WTC11 (cell line): Measurements from ENCODE around the gene DNAH8.

ENCODE experiments used
- CREB1 ChIP-seq: sonication (generic); formaldehyde crosslinking; IDR thresholded peaks from 2 replicates; pipeline ENCODE4 v1.8.0; 2023; ENCODE audit warnings: mild to moderate bottlenecking, missing genetic modification reagents
- GTF2I ChIP-seq: fragments of 250-450 bp; sonication (Bioruptor Pico); conservative IDR thresholded peaks from 2 replicates; pipeline ENCODE4 v1.4.0; 2021; ENCODE audit warnings: mild to moderate bottlenecking
- JUN ChIP-seq: sonication (generic); formaldehyde crosslinking; IDR thresholded peaks from 2 replicates; pipeline ENCODE4 v1.8.0; 2023; ENCODE audit warnings: mild to moderate bottlenecking, missing genetic modification reagents
- MYBL2 ChIP-seq: sonication (generic); formaldehyde crosslinking; IDR thresholded peaks from 2 replicates; pipeline ENCODE4 v1.8.1; 2023; ENCODE audit warnings: mild to moderate bottlenecking, moderate library complexity, missing genetic modification reagents
- TP53 ChIP-seq: sonication (generic); formaldehyde crosslinking; IDR thresholded peaks from 2 replicates; pipeline ENCODE4 v1.8.1; 2023; ENCODE audit warnings: mild to moderate bottlenecking, missing genetic modification reagents
- TF ChIP-seq, protein P1 (sequence below): fragments of 200-600 bp; IDR thresholded peaks from 2 replicates; pipeline ENCODE4 v1.8.0; 2022; ENCODE audit warnings: antibody characterized with exemption
- TF ChIP-seq, protein P2 (sequence below): sonication (generic); formaldehyde crosslinking; IDR thresholded peaks from 2 replicates; pipeline ENCODE4 v1.8.0; 2022; ENCODE audit warnings: mild to moderate bottlenecking, missing genetic modification reagents

DNA sequence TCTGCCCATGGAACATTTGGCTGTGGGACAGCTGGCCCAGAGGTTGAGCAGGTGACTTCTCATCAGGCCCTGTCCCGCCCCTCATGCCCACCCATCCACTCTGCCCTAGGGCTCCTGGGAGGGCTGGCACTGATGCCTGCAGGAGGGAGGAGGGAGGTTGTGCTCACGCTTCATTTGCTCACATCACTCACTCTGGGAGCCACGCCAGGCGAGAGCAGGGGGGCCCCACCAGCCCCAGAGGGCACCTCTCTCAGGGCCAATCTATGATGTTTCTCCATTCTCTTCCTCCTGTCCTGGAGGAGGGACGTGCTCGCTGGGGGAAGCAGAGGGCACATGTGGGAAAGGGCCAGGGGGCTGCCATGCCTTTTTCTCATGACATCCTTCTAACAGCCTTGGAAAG, 322.6 kb downstream of the DNAH8 start:
- TF ChIP-seq, protein P1, sequence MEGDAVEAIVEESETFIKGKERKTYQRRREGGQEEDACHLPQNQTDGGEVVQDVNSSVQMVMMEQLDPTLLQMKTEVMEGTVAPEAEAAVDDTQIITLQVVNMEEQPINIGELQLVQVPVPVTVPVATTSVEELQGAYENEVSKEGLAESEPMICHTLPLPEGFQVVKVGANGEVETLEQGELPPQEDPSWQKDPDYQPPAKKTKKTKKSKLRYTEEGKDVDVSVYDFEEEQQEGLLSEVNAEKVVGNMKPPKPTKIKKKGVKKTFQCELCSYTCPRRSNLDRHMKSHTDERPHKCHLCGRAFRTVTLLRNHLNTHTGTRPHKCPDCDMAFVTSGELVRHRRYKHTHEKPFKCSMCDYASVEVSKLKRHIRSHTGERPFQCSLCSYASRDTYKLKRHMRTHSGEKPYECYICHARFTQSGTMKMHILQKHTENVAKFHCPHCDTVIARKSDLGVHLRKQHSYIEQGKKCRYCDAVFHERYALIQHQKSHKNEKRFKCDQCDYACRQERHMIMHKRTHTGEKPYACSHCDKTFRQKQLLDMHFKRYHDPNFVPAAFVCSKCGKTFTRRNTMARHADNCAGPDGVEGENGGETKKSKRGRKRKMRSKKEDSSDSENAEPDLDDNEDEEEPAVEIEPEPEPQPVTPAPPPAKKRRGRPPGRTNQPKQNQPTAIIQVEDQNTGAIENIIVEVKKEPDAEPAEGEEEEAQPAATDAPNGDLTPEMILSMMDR: no peak
- no peak for TF ChIP-seq MYBL2
- TF ChIP-seq, protein P2, sequence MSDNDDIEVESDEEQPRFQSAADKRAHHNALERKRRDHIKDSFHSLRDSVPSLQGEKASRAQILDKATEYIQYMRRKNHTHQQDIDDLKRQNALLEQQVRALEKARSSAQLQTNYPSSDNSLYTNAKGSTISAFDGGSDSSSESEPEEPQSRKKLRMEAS: no peak
- TF ChIP-seq GTF2I: no peak
- TF ChIP-seq JUN (CRISPR knock-in tag): no peak
- no peak for TF ChIP-seq TP53 (CRISPR knock-in tag)
- no peak for TF ChIP-seq CREB1 (CRISPR knock-in tag)
